GM19468 (cell line): Measurements from ENCODE around the gene COL7A1.

ENCODE experiments used
- ATAC-seq: cut with Tn5 transposase; IDR thresholded peaks from one replicate; pipeline ENCODE4 v1.9.1; 2021; ENCODE audit warnings: mild to moderate bottlenecking, moderate library complexity, moderate number of reproducible peaks; ENCODE audit not compliant: unreplicated experiment; ENCODE audit errors: extremely low read depth

COL7A1 gene

GRCh38 chr3:48619541-48620524 is 24.7 kb upstream of the COL7A1 start:
- ATAC-seq: no peak

- no peak for ATAC-seq
Observed at GRCh38 chr3:48617559-48617958, 22.4 kb upstream of the COL7A1 start.

DNA sequence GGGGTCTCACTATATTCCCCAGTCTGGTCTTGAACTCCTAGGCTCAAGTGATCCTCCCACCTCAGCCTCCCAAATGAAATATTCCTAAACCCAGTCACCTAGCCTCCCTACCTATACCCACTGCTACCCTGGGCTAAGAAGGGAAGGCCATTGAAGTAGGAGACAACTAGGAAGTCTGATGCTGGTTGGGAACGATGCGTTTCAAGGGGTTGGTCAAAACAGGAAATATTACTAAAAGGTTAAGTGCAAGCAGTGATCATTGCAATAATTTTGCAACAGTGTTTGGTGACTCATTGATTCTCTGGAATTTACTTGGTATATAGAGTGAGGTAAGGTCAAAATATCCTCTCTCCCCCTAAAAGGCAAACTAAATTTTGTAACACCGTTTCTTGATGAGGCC is 18.9 kb upstream of the COL7A1 start:
- no peak for ATAC-seq

- no peak for ATAC-seq
Observed at GRCh38 chr3:48612309-48612708, 17.2 kb upstream of the COL7A1 start.

DNA sequence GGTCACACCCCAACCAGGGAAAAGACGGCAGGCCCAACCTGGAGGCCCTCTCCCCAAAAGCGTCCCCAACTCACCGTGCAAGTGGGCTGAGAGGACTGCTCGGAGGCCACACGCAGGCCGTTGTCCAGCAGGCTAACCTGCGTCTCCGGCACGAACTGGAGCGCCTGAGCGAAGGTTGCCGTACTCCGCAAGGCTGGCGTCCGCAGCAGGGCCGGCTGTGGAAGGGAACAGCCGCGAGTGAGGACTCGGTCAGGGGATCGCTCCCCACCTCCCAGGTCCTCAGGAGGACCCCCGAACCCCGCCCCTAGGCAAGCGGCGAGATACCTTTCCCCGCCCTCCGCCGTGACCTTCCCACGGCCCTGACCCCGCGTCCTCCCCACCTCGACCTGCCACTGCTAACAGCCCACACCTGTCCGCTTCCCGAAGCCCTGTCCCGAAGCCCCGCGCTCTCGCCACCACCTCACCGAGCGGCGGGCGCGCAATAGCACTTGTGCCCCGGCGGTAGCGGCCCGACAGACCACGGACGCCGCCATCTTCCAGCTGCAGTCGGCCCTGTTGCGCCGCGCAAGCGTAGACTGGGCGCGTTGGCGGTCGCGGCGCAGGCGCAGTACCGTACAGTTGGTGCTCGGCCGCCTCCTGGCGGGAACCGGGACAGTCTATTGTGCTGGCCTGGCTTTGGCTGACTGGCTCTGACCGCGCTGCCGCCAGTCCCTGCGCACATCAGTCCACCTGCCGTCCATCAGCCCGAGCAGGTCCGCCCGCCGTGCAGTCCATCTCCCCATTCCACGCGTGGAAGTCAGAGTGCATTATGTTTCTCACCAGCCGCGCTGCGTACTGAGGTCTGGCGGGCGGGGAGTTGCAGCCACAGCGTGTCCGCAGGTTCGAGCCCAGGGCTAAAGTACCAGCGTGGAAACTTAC is 14.2 kb upstream of the COL7A1 start, which contains the start of gene UQCRC1:
TSS of gene UQCRC1 (minus strand) at position 559 of the 918 bp plus-strand sequence. CDS start at position 533, 26 bp downstream.
- ATAC-seq: peak; percentile 92

DNA sequence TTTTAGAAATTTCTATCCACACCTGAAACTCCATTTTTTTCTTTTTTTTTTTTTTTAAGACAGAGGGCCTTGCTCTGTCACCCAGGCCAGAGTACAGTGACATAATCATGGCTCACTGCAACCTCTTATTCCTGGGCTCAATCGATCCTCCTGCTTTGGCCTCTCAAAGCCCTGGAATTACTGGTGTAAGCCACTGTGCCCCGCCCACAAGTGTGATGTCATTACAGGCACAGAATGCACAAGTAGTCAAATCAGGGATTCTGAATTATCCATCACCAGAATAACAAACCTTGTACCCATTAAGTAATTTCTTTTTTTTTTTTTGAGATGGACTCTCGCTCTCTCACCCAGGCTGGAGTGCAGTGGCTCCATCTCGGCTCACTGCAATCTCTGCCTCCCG is 12.4 kb upstream of the COL7A1 start:
- no peak for ATAC-seq

GRCh38 chr3:48601622-48601994 is 6.5 kb upstream of the COL7A1 start:
- no peak for ATAC-seq

DNA sequence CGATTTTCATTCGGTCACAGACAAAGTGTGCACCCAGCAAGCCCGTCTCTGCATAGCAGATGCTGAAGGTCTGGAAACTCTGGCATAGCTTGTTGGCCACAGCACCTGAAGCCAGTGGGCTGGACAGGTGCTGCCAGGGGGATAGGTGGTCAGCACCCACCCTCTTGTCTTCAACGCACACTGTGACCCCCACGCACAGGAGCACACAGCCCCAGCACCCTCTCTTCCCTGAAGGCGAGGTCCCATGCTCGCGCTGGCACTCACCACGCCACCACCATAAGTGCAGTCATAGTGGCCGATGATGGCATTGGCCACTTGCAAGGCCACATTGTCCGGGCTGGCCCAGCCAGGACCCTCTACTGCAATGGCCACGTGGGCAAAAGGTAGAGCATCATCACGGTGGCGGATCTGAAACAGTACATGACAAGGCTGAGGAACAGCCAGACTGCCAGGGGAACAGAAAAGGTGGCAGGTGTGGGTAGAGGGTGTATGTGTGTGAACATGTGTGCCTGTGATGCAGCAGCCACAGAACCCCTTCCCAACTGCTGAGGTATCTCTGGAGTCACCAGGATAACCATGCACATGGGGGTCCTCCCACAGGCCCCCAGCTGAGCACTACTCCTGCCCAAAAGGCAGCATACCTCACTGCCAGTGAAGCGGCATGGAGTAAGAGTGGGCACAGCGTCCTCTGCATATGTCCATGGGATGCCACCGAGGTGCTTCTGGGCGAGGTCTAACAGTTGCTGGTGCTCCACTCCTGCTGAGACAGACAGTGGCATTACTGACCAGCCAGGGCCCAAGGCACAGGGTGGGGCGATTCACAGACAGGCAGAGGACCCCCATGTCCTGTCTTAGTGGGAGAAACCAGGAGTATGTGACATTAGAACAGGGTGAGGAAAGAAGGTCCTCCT is 5.8 kb upstream of the COL7A1 start:
- ATAC-seq: no peak

GRCh38 chr3:48599509-48600285 is 4.6 kb upstream of the COL7A1 start:
- ATAC-seq: no peak

- no peak for ATAC-seq
Observed at GRCh38 chr3:48599077-48599501, 4.0 kb upstream of the COL7A1 start.

DNA sequence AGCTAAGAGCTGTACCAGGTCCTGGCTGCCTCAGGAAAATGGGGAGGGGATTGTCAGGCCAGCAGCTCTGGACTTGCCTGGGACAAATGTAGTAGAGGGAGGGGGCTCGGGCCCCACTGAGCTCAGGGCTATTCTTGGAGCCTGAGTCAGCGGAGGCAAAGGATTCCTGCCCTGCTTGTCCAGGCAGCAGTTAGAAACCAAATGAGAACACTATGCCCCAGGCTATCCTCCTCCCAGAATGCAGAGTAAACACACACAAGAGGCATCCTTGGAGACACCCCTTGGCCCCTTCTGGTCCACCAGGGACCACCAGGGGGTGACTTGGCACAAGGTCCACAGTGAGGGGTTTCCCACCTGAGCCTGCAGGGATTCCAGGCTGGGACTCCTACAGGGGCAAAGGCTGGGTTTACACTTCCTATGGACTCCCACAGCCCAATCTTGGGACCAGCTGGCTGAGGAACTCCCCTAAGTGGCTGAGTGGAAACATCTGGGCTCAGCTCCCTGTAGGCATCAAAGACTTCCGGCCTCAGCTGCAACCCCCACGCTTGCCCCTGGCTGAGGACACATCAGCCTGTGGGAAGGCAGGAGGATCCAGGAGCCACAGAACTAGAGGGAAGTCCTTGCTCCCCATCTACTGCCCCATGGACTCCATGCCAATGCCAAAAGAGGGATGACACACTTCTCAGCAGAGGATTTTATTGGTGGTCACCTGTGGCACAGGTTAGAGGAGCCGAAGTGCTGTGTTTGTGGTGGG is 3.4 kb upstream of the COL7A1 start:
- no peak for ATAC-seq

DNA sequence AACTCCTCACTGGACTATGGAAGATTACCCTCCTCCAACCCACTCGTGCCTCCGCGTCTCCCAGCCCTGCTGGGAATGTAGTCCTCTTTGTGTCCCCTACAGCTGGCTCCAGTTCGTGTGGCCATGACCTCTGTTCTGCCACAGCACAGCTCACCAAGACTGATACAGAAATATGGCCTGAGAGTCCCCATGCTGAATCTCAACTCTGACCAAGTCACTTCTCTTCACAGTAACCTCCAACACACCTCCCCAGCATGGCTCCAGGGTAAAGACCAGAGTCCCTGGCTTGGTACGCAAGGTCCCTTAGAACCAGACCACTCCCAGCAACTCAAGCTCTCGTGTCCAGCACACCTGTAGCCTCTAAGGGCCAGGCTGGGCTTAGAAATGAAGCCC is 2.3 kb upstream of the COL7A1 start:
- ATAC-seq: no peak

DNA sequence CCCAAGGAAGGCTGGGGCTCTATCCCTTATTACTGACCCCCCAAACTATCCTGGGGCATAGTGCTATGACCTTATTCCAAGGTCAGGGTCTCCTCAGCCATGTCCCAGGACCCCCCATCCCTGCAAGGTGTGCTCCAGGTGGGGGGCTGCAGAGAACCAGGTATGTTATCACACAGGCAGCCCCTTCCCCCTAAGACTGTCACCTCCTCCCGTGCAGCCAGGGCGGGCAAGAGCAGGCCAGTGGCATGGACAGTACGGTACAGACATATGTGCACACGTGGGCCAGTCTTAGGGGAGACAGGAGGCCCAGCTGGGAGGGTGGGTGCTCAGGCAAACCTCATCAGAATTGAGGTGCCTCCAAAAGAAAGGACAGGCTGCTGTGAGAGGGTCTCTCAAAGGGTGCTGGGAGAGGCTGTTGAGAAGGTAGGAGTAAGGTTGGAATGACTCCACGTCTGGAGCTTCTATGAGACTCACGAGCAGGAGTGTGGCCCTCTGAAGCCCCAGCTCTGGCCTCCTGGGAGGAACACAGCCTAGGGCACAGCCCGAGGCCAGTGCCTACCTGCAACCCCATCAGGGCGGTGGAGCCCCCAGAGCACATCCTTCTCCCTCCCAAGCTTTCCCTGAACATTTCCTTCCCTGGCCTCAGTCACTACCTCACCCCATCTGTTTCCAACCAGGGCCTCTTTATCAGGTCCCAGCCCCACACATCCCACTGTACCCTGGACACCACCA is 1.7 kb upstream of the COL7A1 start:
- no peak for ATAC-seq

- ATAC-seq: no peak
Observed at GRCh38 chr3:48596157-48596556, 1.0 kb upstream of the COL7A1 start.

- no peak for ATAC-seq
Observed at GRCh38 chr3:48595526-48596121, 495 bp upstream of the COL7A1 start.

DNA sequence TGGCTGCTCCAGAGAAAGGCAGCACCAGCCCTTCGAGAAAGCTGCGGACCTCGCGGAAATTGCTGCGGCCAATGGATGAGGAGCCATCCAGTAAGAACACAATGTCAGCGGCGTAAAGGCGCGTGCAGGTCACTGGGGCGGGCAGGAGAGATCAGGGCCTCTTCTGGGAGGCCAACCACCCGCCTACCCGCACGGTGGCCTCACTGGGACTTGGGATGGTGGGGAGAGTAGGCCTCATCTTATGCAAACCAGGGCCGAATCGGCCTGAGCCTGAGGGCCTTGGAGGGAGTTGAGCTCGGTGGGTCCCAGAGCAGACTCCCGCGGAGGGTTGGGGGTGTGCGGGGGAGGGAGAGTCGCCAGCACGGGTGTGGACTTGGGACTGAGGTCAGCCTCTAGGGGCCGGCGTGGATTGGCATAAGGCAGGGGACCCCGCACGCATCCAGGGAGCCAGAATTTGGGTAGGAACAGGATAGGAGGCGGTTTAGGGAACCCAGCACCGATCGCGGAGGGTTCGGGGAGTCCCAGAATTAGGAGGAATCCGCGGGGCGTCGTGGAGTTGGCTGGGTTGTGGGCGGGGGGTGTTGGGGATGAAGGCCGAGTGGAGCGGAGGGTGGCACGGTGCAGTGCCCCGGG is 596 bp downstream of the COL7A1 start:
- ATAC-seq: no peak

DNA sequence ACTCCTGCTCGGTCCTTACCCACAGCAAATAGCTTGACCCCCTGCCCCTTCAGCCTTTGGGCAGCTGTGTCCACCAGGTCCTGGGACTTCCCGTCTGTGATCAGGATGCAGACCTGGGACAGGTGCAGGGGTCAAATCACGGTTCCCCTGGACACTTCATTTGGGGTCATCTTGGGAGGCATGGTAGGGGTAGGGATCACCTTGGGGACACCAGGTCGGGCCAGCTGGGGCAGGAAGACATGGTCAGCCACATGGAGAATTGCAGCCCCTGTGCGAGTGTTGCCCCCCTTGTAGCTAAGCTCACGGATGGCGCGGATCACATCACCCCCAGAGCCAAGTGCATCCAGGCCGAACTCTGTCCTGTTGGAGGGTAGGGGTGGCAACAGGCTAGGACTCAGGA is 1.8 kb downstream of the COL7A1 start:
- no peak for ATAC-seq
